HepG2 (cell line): ENCODE data around the gene SMIM41. TPM values are rescaled to one million over a fixed set of nuclear protein-coding genes. Genes with fewer than 3 reads are reported as not detected.

Source experiments
- HOXD1 ChIP-seq: sonication (generic); formaldehyde crosslinking; IDR thresholded peaks from 2 replicates; pipeline ENCODE4 v1.5.0; 2020; ENCODE audit warnings: missing genetic modification reagents
- KDM5A ChIP-seq: fragments of 200-600 bp; sonication (generic); IDR thresholded peaks from 2 replicates; pipeline ENCODE4 v1.7.0; 2018; ENCODE audit warnings: antibody characterized with exemption, mild to moderate bottlenecking, low read length, borderline replicate concordance
- KDM5B ChIP-seq: sonication (generic); formaldehyde crosslinking; IDR thresholded peaks from 2 replicates; pipeline ENCODE4 v1.4.0; 2020; ENCODE audit warnings: missing genetic modification reagents, mild to moderate bottlenecking, borderline replicate concordance
- LCORL ChIP-seq, 2 experiments: fragments of 450-650 bp in 1 of 2; sonication (generic) in 1 of 2; formaldehyde crosslinking in 1 of 2; IDR thresholded peaks; 2 replicates each; pipeline versions ENCODE4 v1.5.0 to v1.6.1; 2017 to 2020; ENCODE audit warnings: antibody characterized with exemption in 1 of 2, missing genetic modification reagents in 1 of 2
- MZF1 ChIP-seq: sonication (generic); formaldehyde crosslinking; IDR thresholded peaks from 2 replicates; pipeline ENCODE4 v1.8.1; 2023; ENCODE audit warnings: mild to moderate bottlenecking, missing genetic modification reagents, borderline replicate concordance
- PHF8 ChIP-seq: sonication (generic); formaldehyde crosslinking; IDR thresholded peaks from 2 replicates; pipeline ENCODE4 v1.5.0; 2020; ENCODE audit warnings: missing genetic modification reagents
- ZNF317 ChIP-seq: sonication (generic); formaldehyde crosslinking; IDR thresholded peaks from 2 replicates; pipeline ENCODE4 v1.5.0; 2020; ENCODE audit warnings: mild to moderate bottlenecking, missing genetic modification reagents
- ZNF451 ChIP-seq: sonication (generic); formaldehyde crosslinking; IDR thresholded peaks from 2 replicates; pipeline ENCODE4 v1.5.0; 2020; ENCODE audit warnings: mild to moderate bottlenecking, missing genetic modification reagents
- polyA plus RNA-seq, 8 experiments: library from polyadenylated mRNA; depleted of rRNA in 3 of 8; stranded (reverse) in 7 of 8; unstranded in 1 of 8; fragments of >200 nt; fragmentation: Illumina TruSeq in 4 of 8; extraction: Trizol in 4 of 8; gene quantifications; 2 replicates each; pipeline versions ENCODE4 v1.2.1 to v1.2.3, GENCODE V29; 2011 to 2016; ENCODE audit warnings: low read depth in 4 of 8, missing spikeins in 1 of 8, mixed read lengths in 1 of 8; ENCODE audit not compliant: insufficient read depth in 1 of 8
- total RNA-seq, 5 experiments: library from RNA; depleted of rRNA; stranded (reverse); fragments of >200 nt; fragmentation: Illumina TruSeq; extraction: Trizol; gene quantifications; 2 replicates each; pipeline ENCODE4 v1.2.3, GENCODE V29; 2016; ENCODE audit warnings: low read depth in 1 of 5
- TF ChIP-seq, protein P1 (sequence below): sonication (generic); formaldehyde crosslinking; IDR thresholded peaks from 2 replicates; pipeline ENCODE4 v1.5.0; 2020; ENCODE audit warnings: missing genetic modification reagents
- TF ChIP-seq, protein P2 (sequence below): sonication (generic); formaldehyde crosslinking; IDR thresholded peaks from 2 replicates; pipeline ENCODE4 v1.9.0; 2021; ENCODE audit warnings: missing genetic modification reagents, mild to moderate bottlenecking, borderline replicate concordance
- TF ChIP-seq, protein P3 (sequence below): sonication (generic); formaldehyde crosslinking; IDR thresholded peaks from 2 replicates; pipeline ENCODE4 v1.4.0; 2020; ENCODE audit warnings: missing genetic modification reagents
- TF ChIP-seq, protein P4 (sequence below): sonication (generic); formaldehyde crosslinking; IDR thresholded peaks from 2 replicates; pipeline ENCODE4 v1.8.1; 2023; ENCODE audit warnings: mild to moderate bottlenecking, missing genetic modification reagents, borderline replicate concordance
- TF ChIP-seq, protein P5 (sequence below): sonication (generic); formaldehyde crosslinking; IDR thresholded peaks from 2 replicates; pipeline ENCODE4 v1.8.0; 2023; ENCODE audit warnings: mild to moderate bottlenecking, missing genetic modification reagents

Gene SMIM41
- total and polyA plus RNA-seq, 2 of the 13 experiments (the other 11 are each of a cell fraction or from before 2014, with no cell fraction given), result not detected

DNA sequence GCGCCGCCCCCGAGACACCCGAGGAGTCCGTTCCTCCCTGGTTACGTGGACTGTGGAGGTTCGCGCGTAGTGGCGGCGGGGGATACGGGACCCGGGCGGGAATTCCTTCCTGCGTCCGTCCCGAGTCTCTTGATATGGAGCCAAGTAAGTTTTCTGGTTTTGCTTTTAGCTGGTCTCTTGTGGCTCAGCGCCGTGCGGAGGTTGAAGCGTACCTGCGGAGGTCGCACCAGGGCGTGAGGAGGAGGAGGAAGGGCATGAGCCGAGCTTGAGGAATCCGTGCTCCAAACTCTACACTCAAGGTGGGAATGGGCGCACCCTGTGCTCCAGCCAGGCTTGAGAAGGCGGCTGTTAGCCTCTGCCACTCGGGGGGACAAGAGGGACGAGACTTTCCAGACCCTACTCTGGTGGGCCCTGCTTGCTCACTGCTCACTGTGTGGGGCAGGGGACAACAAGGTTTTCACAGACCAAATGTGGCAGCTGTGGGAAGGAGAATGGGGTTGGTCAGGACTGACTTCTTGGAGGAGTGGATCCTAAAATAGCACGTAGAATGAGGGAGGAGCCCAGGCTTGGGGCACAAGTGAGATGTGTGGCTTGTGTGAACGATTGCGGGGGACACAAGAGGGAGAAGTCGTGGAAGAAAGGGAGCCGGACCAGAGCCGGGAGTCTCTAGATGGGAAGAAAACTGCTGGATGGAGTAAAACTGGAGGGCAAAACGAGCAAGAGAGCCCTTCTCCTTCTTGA is 9.1 kb upstream of the SMIM41 start (continued):
- TF ChIP-seq KDM5A (peak; percentile 91), LCORL (IDR thresholded peaks at IDR 0.05) (no peak), LCORL (CRISPR knock-in tag; IDR thresholded peaks at IDR 0.05) (0 out of 2 replicates have a peak, but pooled peaks have one; percentile 0), HOXD1 (no peak), ZNF451 (peak; percentile 55; the same call in 1 of the 2 replicates), ZNF317 (CRISPR knock-in tag) (0 out of 2 replicates have a peak, but pooled peaks have one; percentile 10), MZF1 (CRISPR knock-in tag) (0 out of 2 replicates have a peak, but pooled peaks have one; percentile 8), PHF8 (peak; percentile 54; the same call in 1 of the 2 replicates), KDM5B (0 out of 2 replicates have a peak, but pooled peaks have one; percentile 2)
- TF ChIP-seq, protein P1, sequence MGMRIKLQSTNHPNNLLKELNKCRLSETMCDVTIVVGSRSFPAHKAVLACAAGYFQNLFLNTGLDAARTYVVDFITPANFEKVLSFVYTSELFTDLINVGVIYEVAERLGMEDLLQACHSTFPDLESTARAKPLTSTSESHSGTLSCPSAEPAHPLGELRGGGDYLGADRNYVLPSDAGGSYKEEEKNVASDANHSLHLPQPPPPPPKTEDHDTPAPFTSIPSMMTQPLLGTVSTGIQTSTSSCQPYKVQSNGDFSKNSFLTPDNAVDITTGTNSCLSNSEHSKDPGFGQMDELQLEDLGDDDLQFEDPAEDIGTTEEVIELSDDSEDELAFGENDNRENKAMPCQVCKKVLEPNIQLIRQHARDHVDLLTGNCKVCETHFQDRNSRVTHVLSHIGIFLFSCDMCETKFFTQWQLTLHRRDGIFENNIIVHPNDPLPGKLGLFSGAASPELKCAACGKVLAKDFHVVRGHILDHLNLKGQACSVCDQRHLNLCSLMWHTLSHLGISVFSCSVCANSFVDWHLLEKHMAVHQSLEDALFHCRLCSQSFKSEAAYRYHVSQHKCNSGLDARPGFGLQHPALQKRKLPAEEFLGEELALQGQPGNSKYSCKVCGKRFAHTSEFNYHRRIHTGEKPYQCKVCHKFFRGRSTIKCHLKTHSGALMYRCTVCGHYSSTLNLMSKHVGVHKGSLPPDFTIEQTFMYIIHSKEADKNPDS (CRISPR knock-in tag), result no peak
- TF ChIP-seq, protein P2, sequence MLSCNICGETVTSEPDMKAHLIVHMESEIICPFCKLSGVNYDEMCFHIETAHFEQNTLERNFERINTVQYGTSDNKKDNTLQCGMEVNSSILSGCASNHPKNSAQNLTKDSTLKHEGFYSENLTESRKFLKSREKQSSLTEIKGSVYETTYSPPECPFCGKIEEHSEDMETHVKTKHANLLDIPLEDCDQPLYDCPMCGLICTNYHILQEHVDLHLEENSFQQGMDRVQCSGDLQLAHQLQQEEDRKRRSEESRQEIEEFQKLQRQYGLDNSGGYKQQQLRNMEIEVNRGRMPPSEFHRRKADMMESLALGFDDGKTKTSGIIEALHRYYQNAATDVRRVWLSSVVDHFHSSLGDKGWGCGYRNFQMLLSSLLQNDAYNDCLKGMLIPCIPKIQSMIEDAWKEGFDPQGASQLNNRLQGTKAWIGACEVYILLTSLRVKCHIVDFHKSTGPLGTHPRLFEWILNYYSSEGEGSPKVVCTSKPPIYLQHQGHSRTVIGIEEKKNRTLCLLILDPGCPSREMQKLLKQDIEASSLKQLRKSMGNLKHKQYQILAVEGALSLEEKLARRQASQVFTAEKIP (CRISPR knock-in tag), result no peak
- TF ChIP-seq, protein P3, sequence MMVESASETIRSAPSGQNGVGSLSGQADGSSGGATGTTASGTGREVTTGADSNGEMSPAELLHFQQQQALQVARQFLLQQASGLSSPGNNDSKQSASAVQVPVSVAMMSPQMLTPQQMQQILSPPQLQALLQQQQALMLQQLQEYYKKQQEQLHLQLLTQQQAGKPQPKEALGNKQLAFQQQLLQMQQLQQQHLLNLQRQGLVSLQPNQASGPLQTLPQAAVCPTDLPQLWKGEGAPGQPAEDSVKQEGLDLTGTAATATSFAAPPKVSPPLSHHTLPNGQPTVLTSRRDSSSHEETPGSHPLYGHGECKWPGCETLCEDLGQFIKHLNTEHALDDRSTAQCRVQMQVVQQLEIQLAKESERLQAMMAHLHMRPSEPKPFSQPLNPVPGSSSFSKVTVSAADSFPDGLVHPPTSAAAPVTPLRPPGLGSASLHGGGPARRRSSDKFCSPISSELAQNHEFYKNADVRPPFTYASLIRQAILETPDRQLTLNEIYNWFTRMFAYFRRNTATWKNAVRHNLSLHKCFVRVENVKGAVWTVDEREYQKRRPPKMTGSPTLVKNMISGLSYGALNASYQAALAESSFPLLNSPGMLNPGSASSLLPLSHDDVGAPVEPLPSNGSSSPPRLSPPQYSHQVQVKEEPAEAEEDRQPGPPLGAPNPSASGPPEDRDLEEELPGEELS (CRISPR knock-in tag), result 0 out of 2 replicates have a peak, but pooled peaks have one; percentile 8
- TF ChIP-seq, protein P4, sequence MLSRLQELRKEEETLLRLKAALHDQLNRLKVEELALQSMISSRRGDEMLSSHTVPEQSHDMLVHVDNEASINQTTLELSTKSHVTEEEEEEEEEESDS, result no peak
- TF ChIP-seq, protein P5, sequence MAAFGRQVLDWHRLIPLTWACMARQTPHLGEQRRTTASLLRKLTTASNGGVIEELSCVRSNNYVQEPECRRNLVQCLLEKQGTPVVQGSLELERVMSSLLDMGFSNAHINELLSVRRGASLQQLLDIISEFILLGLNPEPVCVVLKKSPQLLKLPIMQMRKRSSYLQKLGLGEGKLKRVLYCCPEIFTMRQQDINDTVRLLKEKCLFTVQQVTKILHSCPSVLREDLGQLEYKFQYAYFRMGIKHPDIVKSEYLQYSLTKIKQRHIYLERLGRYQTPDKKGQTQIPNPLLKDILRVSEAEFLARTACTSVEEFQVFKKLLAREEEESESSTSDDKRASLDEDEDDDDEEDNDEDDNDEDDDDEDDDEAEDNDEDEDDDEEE (CRISPR knock-in tag), result peak; percentile 46; the same call in 1 of the 2 replicates
